ENCODE data around the gene ESCO1. TPM values are rescaled to one million over a fixed set of nuclear protein-coding genes. Genes with fewer than 3 reads are reported as not detected.

Gene ESCO1
- total RNA-seq, 4 donors from 2014 or later: 13.3 to 35.7 (median 22.9) TPM

GRCh38 chr18:21559195-21559594 is 41.3 kb downstream of the ESCO1 start:
- Histone ChIP-seq H3K27ac (no peak overlapping the region), H3K4me1 (no peaks in the 10 kb centered on the region), H3K36me3 (no peaks in the 10 kb centered on the region), H3K27me3 (no peaks in the 10 kb centered on the region), H3K9me3 (no peaks in the 10 kb centered on the region), H3K4me3 (no peak overlapping the region)
- intact Hi-C loops (cut with DNase I; ENCODE audit: low total_unique reads): no loop called here
- no peak for DNase-seq
- no peak for TF ChIP-seq POLR2A (IDR thresholded peaks at IDR 0.05)
- TF ChIP-seq, protein P1, sequence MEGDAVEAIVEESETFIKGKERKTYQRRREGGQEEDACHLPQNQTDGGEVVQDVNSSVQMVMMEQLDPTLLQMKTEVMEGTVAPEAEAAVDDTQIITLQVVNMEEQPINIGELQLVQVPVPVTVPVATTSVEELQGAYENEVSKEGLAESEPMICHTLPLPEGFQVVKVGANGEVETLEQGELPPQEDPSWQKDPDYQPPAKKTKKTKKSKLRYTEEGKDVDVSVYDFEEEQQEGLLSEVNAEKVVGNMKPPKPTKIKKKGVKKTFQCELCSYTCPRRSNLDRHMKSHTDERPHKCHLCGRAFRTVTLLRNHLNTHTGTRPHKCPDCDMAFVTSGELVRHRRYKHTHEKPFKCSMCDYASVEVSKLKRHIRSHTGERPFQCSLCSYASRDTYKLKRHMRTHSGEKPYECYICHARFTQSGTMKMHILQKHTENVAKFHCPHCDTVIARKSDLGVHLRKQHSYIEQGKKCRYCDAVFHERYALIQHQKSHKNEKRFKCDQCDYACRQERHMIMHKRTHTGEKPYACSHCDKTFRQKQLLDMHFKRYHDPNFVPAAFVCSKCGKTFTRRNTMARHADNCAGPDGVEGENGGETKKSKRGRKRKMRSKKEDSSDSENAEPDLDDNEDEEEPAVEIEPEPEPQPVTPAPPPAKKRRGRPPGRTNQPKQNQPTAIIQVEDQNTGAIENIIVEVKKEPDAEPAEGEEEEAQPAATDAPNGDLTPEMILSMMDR (IDR thresholded peaks at IDR 0.05): no peak

DNA sequence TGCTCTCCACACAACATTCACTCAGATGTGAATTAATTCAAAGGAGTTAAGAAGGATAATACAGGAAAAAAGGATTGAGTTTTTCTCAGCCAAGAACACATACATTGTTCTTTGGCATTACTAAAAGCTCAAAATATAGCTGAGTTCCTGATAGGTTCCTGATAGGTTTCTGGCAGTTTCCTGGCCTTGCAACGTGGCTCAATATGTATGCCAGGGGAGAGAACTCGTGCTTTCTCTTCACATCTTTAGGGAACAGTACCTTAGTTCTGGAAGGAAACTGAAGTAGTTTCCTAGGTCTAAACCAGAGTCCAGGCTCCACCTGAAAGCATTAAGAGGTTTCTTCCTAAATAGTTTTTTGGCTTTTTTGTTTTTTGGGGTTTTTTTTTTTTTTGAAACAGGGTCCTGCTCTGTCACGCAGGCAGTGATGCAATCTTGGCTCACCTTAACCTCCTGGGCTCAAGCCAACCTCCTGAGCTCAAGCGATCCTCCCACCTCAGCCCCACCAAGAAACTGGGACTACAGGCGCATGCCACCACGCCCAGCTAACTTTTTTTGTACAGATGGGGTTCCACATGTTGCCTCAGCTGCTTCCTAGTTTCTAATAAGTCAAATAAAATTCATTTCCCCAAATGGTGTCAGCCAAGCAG is 42.8 kb downstream of the ESCO1 start:
- H3K27me3 ChIP-seq: no peaks in the 10 kb centered on the region
- intact Hi-C loops (cut with DNase I; ENCODE audit: low total_unique reads): no loop called here
- no peak overlapping the region for H3K27ac ChIP-seq
- peak; percentile 23 to 40 for DNase-seq
- no peak for TF ChIP-seq POLR2A (IDR thresholded peaks at IDR 0.05)
- TF ChIP-seq, protein P1 (IDR thresholded peaks at IDR 0.05): no peak
- no peak overlapping the region for H3K4me3 ChIP-seq
- H3K36me3 ChIP-seq: no peaks in the 10 kb centered on the region
- H3K9me3 ChIP-seq: no peaks in the 10 kb centered on the region
- no peaks in the 10 kb centered on the region for H3K4me1 ChIP-seq

- Histone ChIP-seq H3K4me3 (no peak overlapping the region), H3K36me3 (no peaks in the 10 kb centered on the region), H3K27me3 (no peaks in the 10 kb centered on the region), H3K27ac (no peak overlapping the region), H3K4me1 (no peaks in the 10 kb centered on the region), H3K9me3 (no peaks in the 10 kb centered on the region)
- no peak for DNase-seq
- intact Hi-C loops (cut with DNase I; ENCODE audit: low total_unique reads): no loop called here
- TF ChIP-seq, protein P1 (IDR thresholded peaks at IDR 0.05): no peak
- TF ChIP-seq POLR2A (IDR thresholded peaks at IDR 0.05): no peak
Observed at GRCh38 chr18:21550510-21550970, 50.0 kb downstream of the ESCO1 start.

- no peaks in the 10 kb centered on the region for H3K4me1 ChIP-seq
- H3K9me3 ChIP-seq: no peaks in the 10 kb centered on the region
- H3K27me3 ChIP-seq: no peaks in the 10 kb centered on the region
- no peak overlapping the region for H3K4me3 ChIP-seq
- intact Hi-C loops (cut with DNase I; ENCODE audit: low total_unique reads): no loop called here
- no peaks in the 10 kb centered on the region for H3K36me3 ChIP-seq
- DNase-seq: no peak
- TF ChIP-seq, protein P1 (IDR thresholded peaks at IDR 0.05): no peak
- TF ChIP-seq POLR2A (IDR thresholded peaks at IDR 0.05): no peak
- H3K27ac ChIP-seq: no peak overlapping the region
Observed at GRCh38 chr18:21548647-21549046, 51.9 kb downstream of the ESCO1 start.

GRCh38 chr18:21546423-21546822 is 54.1 kb downstream of the ESCO1 start:
- H3K27ac ChIP-seq: no peak overlapping the region
- H3K4me1 ChIP-seq: no peaks in the 10 kb centered on the region
- H3K27me3 ChIP-seq: no peaks in the 10 kb centered on the region
- H3K36me3 ChIP-seq: no peaks in the 10 kb centered on the region
- TF ChIP-seq, protein P1 (IDR thresholded peaks at IDR 0.05): no peak
- TF ChIP-seq POLR2A (IDR thresholded peaks at IDR 0.05): no peak
- no peak overlapping the region for H3K4me3 ChIP-seq
- no peak for DNase-seq
- intact Hi-C loops (cut with DNase I; ENCODE audit: low total_unique reads): no loop called here
- H3K9me3 ChIP-seq: no peaks in the 10 kb centered on the region

Data from uterus (tissue), 4 donors.